Measurements from ENCODE around the gene TMC8.

TMC8 gene

DNA sequence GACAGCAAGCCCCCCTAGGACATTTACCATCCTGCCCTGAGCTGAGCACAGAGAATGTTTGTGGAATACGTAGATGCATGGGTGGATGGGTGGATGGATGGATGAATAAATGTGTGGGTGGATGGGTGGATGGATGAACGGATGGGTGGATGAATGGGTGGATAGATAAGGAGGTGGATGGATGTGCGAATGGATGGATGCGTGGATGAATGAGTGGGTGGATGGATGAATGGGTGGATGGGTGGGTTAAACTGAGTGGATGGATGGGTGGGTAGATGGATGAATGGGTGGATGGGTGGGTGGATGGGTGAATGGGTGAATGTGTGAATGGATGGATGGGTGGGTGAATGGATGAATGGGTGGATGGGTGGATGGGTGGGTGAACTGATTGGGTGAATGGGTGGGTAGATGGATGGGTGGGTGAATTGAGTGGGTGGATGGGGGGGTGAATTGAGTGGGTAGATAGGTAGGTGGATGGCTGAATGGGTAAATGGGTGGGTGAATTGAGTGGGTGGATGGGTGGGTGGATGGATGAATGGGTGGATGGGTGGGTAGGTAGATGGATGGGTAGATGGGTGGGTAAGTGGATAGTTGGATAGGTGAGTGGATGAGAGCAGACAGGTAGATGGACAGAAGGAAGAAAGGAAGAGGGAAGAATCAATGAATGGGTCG, 7.2 kb upstream of the TMC8 start:
- Histone ChIP-seq H3K4me1 (ENCODE audit: control insufficient read depth, insufficient read depth, low read length) (peaks cover 9% of the 10 kb centered on the region), H3K9me3 (ENCODE audit: control insufficient read depth, low read length) (no peaks in the 10 kb centered on the region), H3K4me3 (ENCODE audit: insufficient read depth, low read depth, low read length) (no peak overlapping the region), H3K36me3 (ENCODE audit: control insufficient read depth, insufficient read depth, low read length) (no peaks in the 10 kb centered on the region), H3K27ac (ENCODE audit: insufficient read depth, low read depth, low read length, poor library complexity, severe bottlenecking) (no peak overlapping the region), H3K27me3 (ENCODE audit: control insufficient read depth, insufficient read depth, low read length, poor library complexity, severe bottlenecking) (peaks cover 11% of the 10 kb centered on the region)
- WGBS, 2 experiments, result 94 to 95% methylated on average over 5 of the region's 5 CpGs

- no peaks in the 10 kb centered on the region for H3K9me3 ChIP-seq (ENCODE audit: control insufficient read depth, low read length)
- H3K36me3 ChIP-seq (ENCODE audit: control insufficient read depth, insufficient read depth, low read length), result no peaks in the 10 kb centered on the region
- no peak overlapping the region for H3K4me3 ChIP-seq (ENCODE audit: insufficient read depth, low read depth, low read length)
- H3K27ac ChIP-seq (ENCODE audit: insufficient read depth, low read depth, low read length, poor library complexity, severe bottlenecking), result no peak overlapping the region
- peaks cover 9% of the 10 kb centered on the region for H3K4me1 ChIP-seq (ENCODE audit: control insufficient read depth, insufficient read depth, low read length)
- peaks cover 13% of the 10 kb centered on the region for H3K27me3 ChIP-seq (ENCODE audit: control insufficient read depth, insufficient read depth, low read length, poor library complexity, severe bottlenecking)
- 94 to 96% methylated on average over 30 of the region's 30 CpGs for WGBS, 2 experiments
These were observed 6.3 kb upstream of the TMC8 start for GRCh38 chr17:78124081-78124835.

GRCh38 chr17:78124836-78125137, 5.8 kb upstream of the TMC8 start:
- Histone ChIP-seq H3K9me3 (ENCODE audit: control insufficient read depth, low read length) (no peaks in the 10 kb centered on the region), H3K36me3 (ENCODE audit: control insufficient read depth, insufficient read depth, low read length) (no peaks in the 10 kb centered on the region), H3K27me3 (ENCODE audit: control insufficient read depth, insufficient read depth, low read length, poor library complexity, severe bottlenecking) (peaks cover 18% of the 10 kb centered on the region), H3K4me3 (ENCODE audit: insufficient read depth, low read depth, low read length) (no peak overlapping the region), H3K27ac (ENCODE audit: insufficient read depth, low read depth, low read length, poor library complexity, severe bottlenecking) (no peak overlapping the region), H3K4me1 (ENCODE audit: control insufficient read depth, insufficient read depth, low read length) (peaks cover 9% of the 10 kb centered on the region)
- WGBS, 2 experiments, result 95 to 96% methylated on average over 12 of the region's 12 CpGs

DNA sequence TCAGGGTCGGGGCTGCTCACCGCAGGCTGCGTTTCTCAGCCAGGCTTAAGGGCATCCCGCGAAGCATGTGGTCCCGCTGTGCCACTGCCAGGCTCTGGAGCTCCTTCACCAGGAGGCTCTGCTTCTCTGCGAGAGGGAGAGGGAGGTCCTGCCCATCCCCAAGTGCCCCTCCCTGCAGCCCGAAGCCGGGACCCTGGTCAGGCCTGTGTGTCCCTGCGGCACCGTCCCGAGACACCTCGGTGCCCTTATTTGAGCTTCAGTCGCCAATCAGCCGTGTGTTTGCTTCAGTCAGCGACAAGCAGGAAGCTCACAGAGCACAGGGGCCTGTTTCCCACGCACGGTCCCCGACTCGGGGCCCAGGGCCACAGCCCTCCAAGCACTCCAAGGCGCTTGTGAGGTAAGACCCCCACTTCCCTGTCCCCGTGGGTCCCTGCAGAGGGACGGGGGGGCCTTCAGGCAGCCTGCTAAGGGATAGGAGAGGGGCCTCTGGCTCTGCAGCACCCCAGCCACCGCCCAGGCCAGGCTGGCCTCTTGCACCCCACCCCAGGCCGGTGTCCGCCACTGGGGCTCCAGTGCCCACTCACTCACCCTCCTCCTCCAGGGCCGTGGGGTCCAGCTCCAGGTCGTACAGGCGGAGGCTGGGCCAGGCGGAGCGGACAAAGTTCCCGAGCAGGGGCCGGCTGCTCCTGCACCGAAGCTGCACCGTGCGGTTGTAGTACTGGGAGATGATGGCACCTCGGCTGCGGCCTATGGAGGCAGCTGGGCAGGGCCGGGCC, 5.2 kb upstream of the TMC8 start:
- no peak overlapping the region for H3K27ac ChIP-seq (ENCODE audit: insufficient read depth, low read depth, low read length, poor library complexity, severe bottlenecking)
- H3K27me3 ChIP-seq (ENCODE audit: control insufficient read depth, insufficient read depth, low read length, poor library complexity, severe bottlenecking), result peaks cover 24% of the 10 kb centered on the region
- no peaks in the 10 kb centered on the region for H3K9me3 ChIP-seq (ENCODE audit: control insufficient read depth, low read length)
- H3K4me3 ChIP-seq (ENCODE audit: insufficient read depth, low read depth, low read length), result no peak overlapping the region
- no peaks in the 10 kb centered on the region for H3K36me3 ChIP-seq (ENCODE audit: control insufficient read depth, insufficient read depth, low read length)
- H3K4me1 ChIP-seq (ENCODE audit: control insufficient read depth, insufficient read depth, low read length), result peaks cover 9% of the 10 kb centered on the region
- 94% methylated on average over 39 of the region's 39 CpGs for WGBS, 2 experiments

- H3K9me3 ChIP-seq (ENCODE audit: control insufficient read depth, low read length), result no peaks in the 10 kb centered on the region
- no peak overlapping the region for H3K27ac ChIP-seq (ENCODE audit: insufficient read depth, low read depth, low read length, poor library complexity, severe bottlenecking)
- 88% methylated on average over 25 of the region's 25 CpGs for WGBS, 2 experiments
- H3K36me3 ChIP-seq (ENCODE audit: control insufficient read depth, insufficient read depth, low read length), result no peaks in the 10 kb centered on the region
- peaks cover 33% of the 10 kb centered on the region for H3K27me3 ChIP-seq (ENCODE audit: control insufficient read depth, insufficient read depth, low read length, poor library complexity, severe bottlenecking)
- no peak overlapping the region for H3K4me3 ChIP-seq (ENCODE audit: insufficient read depth, low read depth, low read length)
- H3K4me1 ChIP-seq (ENCODE audit: control insufficient read depth, insufficient read depth, low read length), result peaks cover 9% of the 10 kb centered on the region
These were observed 4.3 kb upstream of the TMC8 start for GRCh38 chr17:78125976-78126894.

DNA sequence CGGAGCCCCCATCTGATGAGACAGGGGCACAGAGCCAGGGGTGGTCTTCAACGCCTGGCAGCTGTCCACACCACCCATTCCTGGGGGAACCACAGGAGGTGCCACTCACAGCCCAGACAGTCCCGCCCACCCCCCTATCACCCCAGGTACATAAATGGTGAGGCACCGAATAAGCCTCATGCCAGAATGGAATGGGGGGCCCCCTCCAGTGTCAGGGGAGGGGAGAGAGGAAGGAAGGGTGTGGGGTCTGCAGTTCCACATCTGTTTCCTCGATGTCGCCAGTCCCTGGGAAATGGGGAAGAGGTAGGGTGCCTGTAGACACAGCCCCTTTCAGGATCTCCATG, 3.7 kb upstream of the TMC8 start:
- Histone ChIP-seq H3K36me3 (ENCODE audit: control insufficient read depth, insufficient read depth, low read length) (no peaks in the 10 kb centered on the region), H3K27me3 (ENCODE audit: control insufficient read depth, insufficient read depth, low read length, poor library complexity, severe bottlenecking) (peaks cover 39% of the 10 kb centered on the region), H3K27ac (ENCODE audit: insufficient read depth, low read depth, low read length, poor library complexity, severe bottlenecking) (no peak overlapping the region), H3K4me3 (ENCODE audit: insufficient read depth, low read depth, low read length) (no peak overlapping the region), H3K4me1 (ENCODE audit: control insufficient read depth, insufficient read depth, low read length) (peaks cover 9% of the 10 kb centered on the region), H3K9me3 (ENCODE audit: control insufficient read depth, low read length) (no peaks in the 10 kb centered on the region)
- 84 to 89% methylated on average over 5 to 6 of the region's 6 CpGs for WGBS, 2 experiments

GRCh38 chr17:78127239-78127887, 3.2 kb upstream of the TMC8 start:
- Histone ChIP-seq H3K27ac (ENCODE audit: insufficient read depth, low read depth, low read length, poor library complexity, severe bottlenecking) (peak overlapping the region; percentile 40), H3K4me1 (ENCODE audit: control insufficient read depth, insufficient read depth, low read length) (peaks cover 9% of the 10 kb centered on the region), H3K4me3 (ENCODE audit: insufficient read depth, low read depth, low read length) (peak overlapping the region; percentile 72), H3K27me3 (ENCODE audit: control insufficient read depth, insufficient read depth, low read length, poor library complexity, severe bottlenecking) (peaks cover 44% of the 10 kb centered on the region), H3K9me3 (ENCODE audit: control insufficient read depth, low read length) (no peaks in the 10 kb centered on the region), H3K36me3 (ENCODE audit: control insufficient read depth, insufficient read depth, low read length) (no peaks in the 10 kb centered on the region)
- WGBS, 2 experiments, result 17% methylated on average over 25 of the region's 25 CpGs

- Histone ChIP-seq H3K4me1 (ENCODE audit: control insufficient read depth, insufficient read depth, low read length) (peaks cover 9% of the 10 kb centered on the region), H3K27me3 (ENCODE audit: control insufficient read depth, insufficient read depth, low read length, poor library complexity, severe bottlenecking) (peaks cover 51% of the 10 kb centered on the region), H3K36me3 (ENCODE audit: control insufficient read depth, insufficient read depth, low read length) (no peaks in the 10 kb centered on the region), H3K9me3 (ENCODE audit: control insufficient read depth, low read length) (no peaks in the 10 kb centered on the region), H3K4me3 (ENCODE audit: insufficient read depth, low read depth, low read length) (peak overlapping the region; percentile 72), H3K27ac (ENCODE audit: insufficient read depth, low read depth, low read length, poor library complexity, severe bottlenecking) (peak overlapping the region; percentile 40)
- WGBS, 2 experiments, result 0 to 1% methylated on average over 38 of the region's 39 CpGs
These were observed 2.6 kb upstream of the TMC8 start for GRCh38 chr17:78127888-78128550.

Data from ectodermal cell (in vitro differentiated cells).